Liver (tissue), 3 donors: Measurements from ENCODE around the gene ABCC2.

ENCODE experiments used
- ATF3 ChIP-seq: IDR thresholded peaks from 2 replicates; pipeline ENCODE4 v1.6.1; 2016; ENCODE audit warnings: antibody characterized with exemption
- CTCF ChIP-seq: fragments of 150-350 bp; IDR thresholded peaks from 2 replicates; pipeline ENCODE4 v1.5.1; 2017; ENCODE audit warnings: improper control_type of control experiment, low read depth, low read length; ENCODE audit not compliant: missing input control
- EGR1 ChIP-seq, 2 donors: IDR thresholded peaks; 2 replicates each; pipeline ENCODE4 v1.6.1; 2016 to 2018; ENCODE audit warnings: antibody characterized with exemption in 2 of 2, low read depth in 2 of 2
- FOXA1 ChIP-seq: IDR thresholded peaks from 2 replicates; pipeline ENCODE4 v1.6.1; 2016; ENCODE audit warnings: antibody characterized with exemption
- GABPA ChIP-seq, 2 donors: IDR thresholded peaks in 1 of 2; conservative IDR thresholded peaks in 1 of 2; 2 replicates each; pipeline ENCODE4 v1.6.1; 2016; ENCODE audit warnings: antibody characterized with exemption in 2 of 2, mild to moderate bottlenecking in 1 of 2, moderate library complexity in 1 of 2
- HNF4G ChIP-seq: IDR thresholded peaks from 2 replicates; pipeline ENCODE4 v1.6.1; 2016; ENCODE audit warnings: antibody characterized with exemption
- JUND ChIP-seq, 2 donors: IDR thresholded peaks; 2 replicates each; pipeline ENCODE4 v1.6.1; 2016; ENCODE audit warnings: antibody characterized with exemption in 2 of 2
- NR2F2 ChIP-seq: IDR thresholded peaks from 2 replicates; pipeline ENCODE4 v1.6.1; 2016; ENCODE audit warnings: antibody characterized with exemption
- RAD21 ChIP-seq, 2 donors: IDR thresholded peaks; 2 replicates each; pipeline ENCODE4 v1.6.1; 2016; ENCODE audit warnings: antibody characterized with exemption in 2 of 2, mild to moderate bottlenecking in 2 of 2
- SP1 ChIP-seq: IDR thresholded peaks from 2 replicates; pipeline ENCODE4 v1.6.1; 2018; ENCODE audit warnings: antibody characterized with exemption, mild to moderate bottlenecking
- YY1 ChIP-seq: IDR thresholded peaks from 2 replicates; pipeline ENCODE4 v1.6.1; 2016; ENCODE audit warnings: antibody characterized with exemption, mild to moderate bottlenecking
- donor health status: healthy.
- donor health status: healthy.

GRCh38 chr10:99855479-99856071 is 73.1 kb downstream of the ABCC2 start:
- TF ChIP-seq YY1 (no peak), CTCF (no peak), HNF4G (no peak), GABPA (IDR thresholded peaks at IDR 0.05 in 1 of 2, conservative IDR thresholded peaks at IDR 0.05 in 1 of 2) (no peak), RAD21 (IDR thresholded peaks at IDR 0.05) (no peak), EGR1 (IDR thresholded peaks at IDR 0.05; ENCODE audit: low read depth in 2 of 2) (no peak), ATF3 (no peak), JUND (IDR thresholded peaks at IDR 0.05) (no peak), SP1 (no peak), FOXA1 (no peak), NR2F2 (no peak)
